Aorta (tissue), 5 donors: ENCODE measurements around the gene MANBA. TPM values are rescaled to one million over a fixed set of nuclear protein-coding genes. Genes with fewer than 3 reads are reported as not detected.

Experiments
- ATAC-seq: fragments of 200-7000 bp; cut with Tn5 transposase; one replicate; pipeline ENCODE4 v1.9.1; 2022; ENCODE audit warnings: moderate library complexity; ENCODE audit not compliant: low FRiP score
- DNase-seq, 2 donors: peaks; one replicate each; pipeline ENCODE4 v3.0.0-alpha.2; 2020
- H3K27ac ChIP-seq, 2 donors: one replicate each; pipeline ENCODE4 v1.5.1; 2013; ENCODE audit warnings: low read length in 2 of 2, mild to moderate bottlenecking in 2 of 2, moderate library complexity in 2 of 2, control low read depth in 1 of 2, inconsistent platforms in 1 of 2, low read depth in 1 of 2
- H3K27me3 ChIP-seq, 2 donors: one replicate each; pipeline ENCODE4 v1.6.1; 2013; ENCODE audit warnings: control low read depth in 1 of 2, low read length in 1 of 2, mild to moderate bottlenecking in 1 of 2, moderate library complexity in 1 of 2; ENCODE audit not compliant: insufficient read depth in 2 of 2, control insufficient read depth in 1 of 2
- H3K36me3 ChIP-seq, 2 donors: one replicate each; pipeline ENCODE4 v1.6.1; 2013; ENCODE audit warnings: control low read depth in 1 of 2, low read length in 1 of 2, mild to moderate bottlenecking in 1 of 2; ENCODE audit not compliant: insufficient read depth in 2 of 2, control insufficient read depth in 1 of 2
- H3K4me1 ChIP-seq, 2 donors: one replicate each; pipeline ENCODE4 v1.6.1; 2013; ENCODE audit warnings: low read length in 2 of 2, control low read depth in 1 of 2, mild to moderate bottlenecking in 1 of 2, moderate library complexity in 1 of 2; ENCODE audit not compliant: insufficient read depth in 2 of 2, control insufficient read depth in 1 of 2
- H3K4me3 ChIP-seq, 2 donors: one replicate each; pipeline ENCODE4 v1.5.1; 2013; ENCODE audit warnings: low read length in 2 of 2, control low read depth in 1 of 2, mild to moderate bottlenecking in 1 of 2
- H3K9me3 ChIP-seq: one replicate; pipeline ENCODE4 v1.6.1; 2013; ENCODE audit warnings: mild to moderate bottlenecking, low read length; ENCODE audit not compliant: control insufficient read depth
- WGBS, 2 donors: extraction: QIAGEN DNeasy Blood & Tissue Kit; methylation state at CpG; one replicate each; pipeline ENCODE4 v1.1.7; 2013; 5-methylcytosine and 5-hydroxymethylcytosine counted together
- intact Hi-C, 2 donors: fragments of 100-400 bp; cut with DNase I; formaldehyde crosslinking; loops; one replicate each; pipeline versions ENCODE4 v1.14.2 to v1.15.0; 2022
- polyA plus RNA-seq, 2 donors: library from polyadenylated mRNA; stranded (reverse); fragments of 200-250 nt; gene quantifications; one replicate each; pipeline ENCODE4 v1.2.3, GENCODE V29; 2013
- total RNA-seq, 2 donors: library from RNA; stranded (reverse); fragmentation: NEBNext Ultra II Directional; extraction: Animal tissue kit (Norgen Biotek cat#: 25700); gene quantifications; one replicate each; pipeline ENCODE4 v1.2.1, GENCODE V29; 2021
- donor health status: healthy with polysubstance abuse.
- donor health status: Bipolar disorder and iron deficiency.
- donor health status: DM: no; HTN: no; CAD: no.
- donor health status: DM: no; HTN: no; CAD: no.
- donor health status: DM: yes; HTN: yes; CAD: no.

Gene MANBA
- total and polyA plus RNA-seq, 4 donors, result 16.8 to 41.4 (median 20.4) TPM

DNA sequence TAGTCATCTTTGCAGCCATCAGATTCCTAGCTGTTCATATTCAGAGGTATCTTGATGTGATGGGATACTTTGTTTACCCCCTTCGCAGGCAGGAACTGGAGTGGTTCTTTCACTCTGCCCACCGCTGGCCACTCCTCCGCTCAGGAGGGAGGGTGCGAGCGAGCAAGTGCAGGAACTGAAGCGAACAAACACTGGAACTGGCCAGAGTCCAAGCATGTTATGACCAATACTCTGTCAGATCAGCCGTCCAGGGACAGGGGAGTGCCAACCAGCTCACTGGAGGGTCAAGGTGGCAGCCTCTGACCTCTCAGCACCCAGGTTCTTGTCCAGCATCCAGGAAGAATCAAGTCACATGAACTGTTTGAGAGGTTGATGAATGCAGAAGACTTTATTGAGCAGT, 18.0 kb upstream of the MANBA start:
- Histone ChIP-seq H3K4me1 (no peaks in the 10 kb centered on the region), H3K27ac (no peak overlapping the region), H3K27me3 (no peaks in the 10 kb centered on the region), H3K4me3 (no peak overlapping the region), H3K9me3 (no peaks in the 10 kb centered on the region), H3K36me3 (no peaks in the 10 kb centered on the region)
- WGBS, 2 donors, result 50 to 56% methylated on average over 7 of the region's 7 CpGs
- no peak for ATAC-seq
- intact Hi-C loops, result no loop called here
- DNase-seq, result no peak

DNA sequence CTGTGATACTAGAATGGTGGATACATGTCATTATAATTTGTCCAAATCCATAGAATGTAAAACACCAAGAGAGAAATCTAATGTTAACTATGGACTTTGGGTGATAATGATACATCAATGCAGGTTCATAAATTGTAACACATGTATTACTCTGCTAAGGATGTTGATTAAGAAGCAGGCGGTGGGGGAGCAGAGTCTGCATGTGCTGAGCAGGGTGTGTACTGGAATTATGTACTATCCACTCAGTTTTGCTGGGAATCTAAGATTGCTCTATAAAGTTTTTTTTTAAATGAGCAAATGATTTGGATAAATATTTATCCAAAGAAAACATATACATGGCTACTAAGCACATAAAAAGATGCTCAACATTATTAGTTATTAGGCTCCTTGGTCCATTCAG, 15.0 kb upstream of the MANBA start:
- DNase-seq, result no peak
- Histone ChIP-seq H3K27me3 (no peaks in the 10 kb centered on the region), H3K9me3 (no peaks in the 10 kb centered on the region), H3K4me3 (no peak overlapping the region), H3K4me1 (no peaks in the 10 kb centered on the region), H3K27ac (no peak overlapping the region), H3K36me3 (no peaks in the 10 kb centered on the region)
- intact Hi-C loops, result no loop called here
- WGBS, 2 donors, result 85 to 92% methylated on average over 1 of the region's 1 CpG
- ATAC-seq, result no peak

- H3K36me3 ChIP-seq, result no peaks in the 10 kb centered on the region
- H3K27ac ChIP-seq, result no peak overlapping the region
- H3K27me3 ChIP-seq, result no peaks in the 10 kb centered on the region
- no peak overlapping the region for H3K4me3 ChIP-seq
- DNase-seq (no peak), ATAC-seq (no peak)
- 80 to 82% methylated on average over 2 of the region's 2 CpGs for WGBS, 2 donors
- no peaks in the 10 kb centered on the region for H3K4me1 ChIP-seq
- no peaks in the 10 kb centered on the region for H3K9me3 ChIP-seq
- intact Hi-C loops, result no loop called here
These were observed 13.5 kb upstream of the MANBA start for GRCh38 chr4:102774254-102774653.

- Histone ChIP-seq H3K27ac (no peak overlapping the region), H3K36me3 (no peaks in the 10 kb centered on the region), H3K27me3 (no peaks in the 10 kb centered on the region), H3K4me3 (no peak overlapping the region), H3K4me1 (no peaks in the 10 kb centered on the region), H3K9me3 (no peaks in the 10 kb centered on the region)
- DNase-seq, result no peak
- intact Hi-C loops, result no loop called here
- no peak for ATAC-seq
- WGBS, 2 donors, result 54 to 62% methylated on average over 4 of the region's 4 CpGs
These were observed 12.1 kb upstream of the MANBA start for GRCh38 chr4:102772738-102773340.

DNA sequence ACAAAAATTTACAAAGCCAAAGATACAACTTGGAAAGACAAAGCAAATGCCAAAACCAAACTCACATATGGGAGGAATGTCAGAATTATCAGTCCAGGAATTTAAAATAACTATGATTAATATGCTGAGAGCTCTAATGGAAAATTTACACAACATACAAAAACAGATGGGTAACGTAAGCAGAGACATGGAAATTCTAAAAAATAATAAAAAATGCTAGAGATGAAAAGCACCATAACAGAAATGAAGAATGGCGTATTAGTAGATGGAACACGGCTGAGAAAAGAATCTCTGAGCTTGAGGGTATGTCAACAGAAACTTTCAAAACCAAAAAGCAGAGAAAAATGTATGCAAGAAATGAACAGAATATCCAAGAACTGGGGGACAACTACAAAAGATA, 4.1 kb upstream of the MANBA start:
- 77 to 82% methylated on average over 3 of the region's 3 CpGs for WGBS, 2 donors
- Histone ChIP-seq H3K4me3 (no peak overlapping the region), H3K36me3 (no peaks in the 10 kb centered on the region), H3K4me1 (no peaks in the 10 kb centered on the region), H3K9me3 (no peaks in the 10 kb centered on the region), H3K27ac (no peak overlapping the region), H3K27me3 (no peaks in the 10 kb centered on the region)
- ATAC-seq (no peak), DNase-seq (no peak)
- intact Hi-C loops, result loop anchor here in 1 of 2 donors (5.0 kb wide), 2 partner anchors 62 to 143 kb away; partner anchors contain the start of gene UBE2D3

- no peaks in the 10 kb centered on the region for H3K4me1 ChIP-seq
- peak overlapping the region; percentile 75 to 85 for H3K4me3 ChIP-seq
- no peak overlapping the region for H3K27ac ChIP-seq
- no peaks in the 10 kb centered on the region for H3K36me3 ChIP-seq
- H3K9me3 ChIP-seq, result no peaks in the 10 kb centered on the region
- WGBS, 2 donors, result 54% methylated on average over 14 of the region's 14 CpGs
- H3K27me3 ChIP-seq, result no peaks in the 10 kb centered on the region
- intact Hi-C loops, result loop anchor here in 1 of 2 donors (5.0 kb wide), 2 partner anchors 65 to 140 kb away; partner anchors contain the start of gene UBE2D3
- no peak for DNase-seq
- no peak for ATAC-seq
These were observed 1.1 kb upstream of the MANBA start for GRCh38 chr4:102761906-102762305.

- Histone ChIP-seq H3K4me1 (no peaks in the 10 kb centered on the region), H3K27ac (no peak overlapping the region), H3K27me3 (no peaks in the 10 kb centered on the region), H3K4me3 (peak overlapping the region; percentile 75 to 85), H3K9me3 (no peaks in the 10 kb centered on the region), H3K36me3 (no peaks in the 10 kb centered on the region)
- ATAC-seq (no peak), DNase-seq (no peak)
- 1% methylated on average over 15 of the region's 15 CpGs for WGBS, 2 donors
- intact Hi-C loops, result loop anchor here in 1 of 2 donors (5.0 kb wide), 2 partner anchors 66 to 139 kb away; partner anchors contain the start of gene UBE2D3
These were observed 531 bp upstream of the MANBA start for GRCh38 chr4:102761296-102761701.

GRCh38 chr4:102759831-102760644, 730 bp downstream of the MANBA start:
- WGBS, 2 donors, result 1% methylated on average over 25 of the region's 25 CpGs
- intact Hi-C loops, result loop anchor here in 1 of 2 donors (5.0 kb wide), 2 partner anchors 67 to 138 kb away; partner anchors contain the start of gene UBE2D3
- peak overlapping the region; percentile 75 to 85 for H3K4me3 ChIP-seq
- peak overlapping the region in 1 of 2 donors; percentile 35 for H3K27ac ChIP-seq
- no peaks in the 10 kb centered on the region for H3K9me3 ChIP-seq
- DNase-seq (peak in 1 of 2 donors; percentile 85), ATAC-seq (peak; percentile 70)
- no peaks in the 10 kb centered on the region for H3K4me1 ChIP-seq
- H3K27me3 ChIP-seq, result no peaks in the 10 kb centered on the region
- H3K36me3 ChIP-seq, result no peaks in the 10 kb centered on the region
